SK-N-SH (cell line): Measurements from ENCODE around the gene JAKMIP1. TPM values are rescaled to one million over a fixed set of nuclear protein-coding genes. Genes with fewer than 3 reads are reported as not detected.

Experiments used
- CTCF ChIA-PET: fragments of 300-600, 350-600 bp; formaldehyde crosslinking; extraction: SDS; loops from one replicate; lab custom pipeline; 2021; lab: Yijun Ruan, JAX
- POLR2A ChIA-PET: fragments of 350-600 bp; sonication (Branson Sonifier 250); formaldehyde crosslinking; extraction: SDS; loops from one replicate; lab custom pipeline; 2020; ENCODE audit warnings: antibody characterized with exemption, inconsistent platforms; lab: Yijun Ruan, JAX
- DNase-seq: peaks from one replicate; pipeline ENCODE4 v3.0.0; 2012
- H2AFZ ChIP-seq: fragments of 200-600 bp; sonication (generic); 2 replicates; pipeline ENCODE4 v1.8.1; 2016; ENCODE audit warnings: antibody characterized with exemption, mild to moderate bottlenecking, low read depth
- H3F3A ChIP-seq: fragments of 200-600 bp; sonication (generic); replicated peaks from 2 replicates; pipeline ENCODE3; 2016; ENCODE audit warnings: antibody characterized with exemption, mild to moderate bottlenecking; ENCODE audit not compliant: insufficient read depth
- H3K27ac ChIP-seq, 2 experiments: fragments of 200-500 bp in 1 of 2; fragments of 200-600 bp in 1 of 2; sonication (Bioruptor generic) in 1 of 2; sonication (generic), shearing (Covaris generic) in 1 of 2; 2 replicates each; pipeline versions ENCODE4 v1.5.1 to v1.6.1; 2014 to 2016; ENCODE audit warnings: low read depth in 2 of 2, inconsistent platforms in 1 of 2, low read length in 1 of 2, mild to moderate bottlenecking in 1 of 2, mixed read lengths in 1 of 2
- H3K27me3 ChIP-seq: fragments of 200-600 bp; sonication (generic), shearing (Covaris generic); 2 replicates; pipeline ENCODE4 v1.6.1; 2016; ENCODE audit warnings: mixed run types; ENCODE audit not compliant: insufficient read depth
- H3K36me3 ChIP-seq, 2 experiments: fragments of 200-500 bp in 1 of 2; fragments of 200-600 bp in 1 of 2; sonication (Bioruptor generic) in 1 of 2; sonication (generic) in 1 of 2; replicated peaks in 1 of 2; 2 replicates each; pipeline versions ENCODE3 to v1.5.1; 2014 to 2016; ENCODE audit warnings: low read length in 1 of 2, mild to moderate bottlenecking in 1 of 2; ENCODE audit not compliant: insufficient read depth in 2 of 2, control insufficient read depth in 1 of 2
- H3K4me1 ChIP-seq, 2 experiments: fragments of 200-500 bp in 1 of 2; fragments of 200-600 bp in 1 of 2; sonication (Bioruptor generic) in 1 of 2; sonication (generic), shearing (Covaris generic) in 1 of 2; 2 replicates each; pipeline versions ENCODE4 v1.5.1 to v1.6.1; 2014 to 2016; ENCODE audit warnings: low read depth in 1 of 2, low read length in 1 of 2, mixed run types in 1 of 2; ENCODE audit not compliant: insufficient read depth in 2 of 2, control insufficient read depth in 1 of 2
- H3K4me2 ChIP-seq: fragments of 200-600 bp; sonication (generic), shearing (Covaris generic); 2 replicates; pipeline ENCODE4 v1.6.1; 2017; ENCODE audit warnings: mixed run types
- H3K4me3 ChIP-seq, 2 experiments: fragments of 200-500 bp in 1 of 2; fragments of 200-600 bp in 1 of 2; sonication (Bioruptor generic) in 1 of 2; sonication (generic), shearing (Covaris generic) in 1 of 2; 2 replicates each; pipeline versions ENCODE4 v1.5.1 to v1.8.1; 2014 to 2016; ENCODE audit warnings: low read depth in 2 of 2, inconsistent platforms in 1 of 2, low read length in 1 of 2, mild to moderate bottlenecking in 1 of 2, mixed read lengths in 1 of 2, moderate library complexity in 1 of 2
- H3K79me2 ChIP-seq: fragments of 200-600 bp; sonication (generic); 2 replicates; pipeline ENCODE4 v1.8.1; 2017; ENCODE audit warnings: mild to moderate bottlenecking; ENCODE audit not compliant: insufficient read depth
- H3K9ac ChIP-seq: fragments of 200-600 bp; sonication (generic); 2 replicates; pipeline ENCODE4 v1.6.1; 2017; ENCODE audit warnings: mixed run types
- H3K9me2 ChIP-seq: fragments of 200-600 bp; sonication (generic); 2 replicates; pipeline ENCODE4 v1.6.1; 2017; ENCODE audit warnings: mixed run types
- H3K9me3 ChIP-seq: fragments of 200-600 bp; sonication (generic); 2 replicates; pipeline ENCODE4 v1.6.1; 2017; ENCODE audit warnings: mixed run types, mild to moderate bottlenecking, moderate library complexity
- H4K20me1 ChIP-seq: fragments of 200-600 bp; sonication (generic); 2 replicates; pipeline ENCODE4 v1.6.1; 2017; ENCODE audit warnings: mild to moderate bottlenecking, mixed run types; ENCODE audit not compliant: insufficient read depth
- CHD2 ChIP-seq: fragments of 150-350 bp; IDR thresholded peaks from 2 replicates; pipeline ENCODE4 v1.6.1; 2018; ENCODE audit warnings: low read length; ENCODE audit not compliant: partially characterized antibody
- ELF1 ChIP-seq: IDR thresholded peaks from 2 replicates; pipeline ENCODE4 v1.4.0; 2012
- FOSL2 ChIP-seq: IDR thresholded peaks from 2 replicates; pipeline ENCODE4 v1.4.0; 2012; ENCODE audit warnings: low read depth, mild to moderate bottlenecking, moderate library complexity, borderline replicate concordance
- FOXM1 ChIP-seq: IDR thresholded peaks from 2 replicates; pipeline ENCODE4 v1.4.0; 2012; ENCODE audit warnings: low read depth, mild to moderate bottlenecking
- GABPA ChIP-seq: IDR thresholded peaks from 2 replicates; pipeline ENCODE4 v1.4.0; 2012; ENCODE audit warnings: low read depth, mild to moderate bottlenecking
- MEF2A ChIP-seq: IDR thresholded peaks from 2 replicates; pipeline ENCODE4 v1.4.0; 2012; ENCODE audit warnings: low read depth, borderline replicate concordance
- NRF1 ChIP-seq: IDR thresholded peaks from 2 replicates; pipeline ENCODE4 v1.6.1; 2012; ENCODE audit warnings: low read depth, mild to moderate bottlenecking, low read length
- RAD21 ChIP-seq: IDR thresholded peaks from 2 replicates; pipeline ENCODE4 v1.6.1; 2012; ENCODE audit warnings: mild to moderate bottlenecking, low read length
- RFX5 ChIP-seq: IDR thresholded peaks from 2 replicates; pipeline ENCODE4 v1.6.1; 2012; ENCODE audit warnings: mild to moderate bottlenecking, improper control_type of control experiment, low read length
- RXRA ChIP-seq: IDR thresholded peaks from 2 replicates; pipeline ENCODE4 v1.4.0; 2012; ENCODE audit warnings: low read depth, mild to moderate bottlenecking, borderline replicate concordance
- SIN3A ChIP-seq: IDR thresholded peaks from 2 replicates; pipeline ENCODE4 v1.6.1; 2012; ENCODE audit warnings: low read depth, mild to moderate bottlenecking, low read length, moderate library complexity, borderline replicate concordance
- SMC3 ChIP-seq: IDR thresholded peaks from 2 replicates; pipeline ENCODE4 v1.6.1; 2012; ENCODE audit warnings: low read depth, low read length, improper control_type of control experiment
- YY1 ChIP-seq: IDR thresholded peaks from 2 replicates; pipeline ENCODE4 v1.4.0; 2012; ENCODE audit warnings: low read depth, mild to moderate bottlenecking
- WGBS: methylation state at CpG from one replicate; pipeline ENCODE4 v1.1.6; 2017; ENCODE audit warnings: low lambda C conversion rate; 5-methylcytosine and 5-hydroxymethylcytosine counted together
- polyA plus RNA-seq, 3 experiments: library from polyadenylated mRNA; depleted of rRNA; stranded (reverse); fragments of >200 nt; gene quantifications; 2 replicates each; pipeline ENCODE4 v1.2.3, GENCODE V29; 2012
- TF ChIP-seq, protein P1 (sequence below): IDR thresholded peaks from 2 replicates; pipeline ENCODE4 v1.4.0; 2012; ENCODE audit warnings: low read depth
- TF ChIP-seq, protein P2 (sequence below): IDR thresholded peaks from 2 replicates; pipeline ENCODE4 v1.6.1; 2012; ENCODE audit warnings: mild to moderate bottlenecking, low read depth, low read length, moderate library complexity
- TF ChIP-seq, protein P3 (sequence below): fragments of 200-600 bp; sonication (generic); IDR thresholded peaks from 2 replicates; pipeline ENCODE4 v1.6.1; 2017; ENCODE audit warnings: antibody characterized with exemption, mild to moderate bottlenecking, moderate library complexity

Gene JAKMIP1
- polyA plus RNA-seq, 1 of the 3 experiments (the other 2 are of a cell fraction), result 0.54 TPM

DNA sequence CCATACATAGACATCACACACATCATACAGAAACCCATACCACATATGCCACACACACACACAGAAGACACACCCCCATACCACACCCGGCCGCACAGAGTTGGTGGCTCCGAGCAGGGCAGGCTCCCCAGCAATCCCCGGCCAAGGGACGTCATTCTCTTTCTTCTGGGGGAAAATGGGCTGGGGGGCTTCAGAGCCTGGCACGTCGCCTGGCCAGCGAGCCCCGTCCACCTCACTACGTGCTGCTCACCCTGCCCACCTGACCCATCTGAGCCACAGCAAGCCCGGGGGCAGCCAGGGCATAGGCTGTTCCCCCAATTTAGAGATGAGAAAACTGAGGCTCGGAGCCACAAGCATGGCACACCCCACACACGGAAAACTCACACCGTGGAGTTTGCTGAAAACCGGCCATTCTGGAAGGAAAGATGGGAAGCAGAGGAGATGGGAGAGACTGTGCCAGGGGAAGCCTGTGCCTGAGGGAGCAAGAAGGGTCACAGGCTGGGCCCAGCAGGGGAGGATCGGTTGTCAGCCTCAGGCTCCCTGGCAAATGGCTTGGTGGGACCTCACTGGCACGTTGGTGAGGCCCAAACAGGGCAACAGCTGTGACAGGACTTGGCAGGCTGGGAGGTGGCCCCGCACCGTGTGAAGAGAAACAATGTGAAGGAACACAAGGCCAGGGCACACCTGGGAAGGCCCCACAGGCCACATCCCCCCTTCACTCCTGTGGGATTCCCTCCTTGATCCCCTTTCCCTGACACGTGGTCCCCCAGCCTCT is 73.2 kb downstream of the JAKMIP1 start:
- H3K27me3 ChIP-seq, result no peaks in the 10 kb centered on the region
- no peaks in the 10 kb centered on the region; a peak in 1 of 4 replicates for H3K4me1 ChIP-seq
- CTCF ChIA-PET, result no interaction called here
- no peak overlapping the region for H3K27ac ChIP-seq
- POLR2A ChIA-PET, result no interaction called here
- no peaks in the 10 kb centered on the region for H3K36me3 ChIP-seq
- no peak overlapping the region for H3K9ac ChIP-seq
- no peak overlapping the region for H3K4me2 ChIP-seq
- DNase-seq, result no peak
- H3K9me3 ChIP-seq, result no peaks in the 10 kb centered on the region
- H3K9me2 ChIP-seq, result no peaks in the 10 kb centered on the region
- no peaks in the 10 kb centered on the region for H4K20me1 ChIP-seq
- H2AFZ ChIP-seq, result no peak overlapping the region
- TF ChIP-seq, protein P1, sequence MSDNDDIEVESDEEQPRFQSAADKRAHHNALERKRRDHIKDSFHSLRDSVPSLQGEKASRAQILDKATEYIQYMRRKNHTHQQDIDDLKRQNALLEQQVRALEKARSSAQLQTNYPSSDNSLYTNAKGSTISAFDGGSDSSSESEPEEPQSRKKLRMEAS, result no peak
- TF ChIP-seq, protein P2, sequence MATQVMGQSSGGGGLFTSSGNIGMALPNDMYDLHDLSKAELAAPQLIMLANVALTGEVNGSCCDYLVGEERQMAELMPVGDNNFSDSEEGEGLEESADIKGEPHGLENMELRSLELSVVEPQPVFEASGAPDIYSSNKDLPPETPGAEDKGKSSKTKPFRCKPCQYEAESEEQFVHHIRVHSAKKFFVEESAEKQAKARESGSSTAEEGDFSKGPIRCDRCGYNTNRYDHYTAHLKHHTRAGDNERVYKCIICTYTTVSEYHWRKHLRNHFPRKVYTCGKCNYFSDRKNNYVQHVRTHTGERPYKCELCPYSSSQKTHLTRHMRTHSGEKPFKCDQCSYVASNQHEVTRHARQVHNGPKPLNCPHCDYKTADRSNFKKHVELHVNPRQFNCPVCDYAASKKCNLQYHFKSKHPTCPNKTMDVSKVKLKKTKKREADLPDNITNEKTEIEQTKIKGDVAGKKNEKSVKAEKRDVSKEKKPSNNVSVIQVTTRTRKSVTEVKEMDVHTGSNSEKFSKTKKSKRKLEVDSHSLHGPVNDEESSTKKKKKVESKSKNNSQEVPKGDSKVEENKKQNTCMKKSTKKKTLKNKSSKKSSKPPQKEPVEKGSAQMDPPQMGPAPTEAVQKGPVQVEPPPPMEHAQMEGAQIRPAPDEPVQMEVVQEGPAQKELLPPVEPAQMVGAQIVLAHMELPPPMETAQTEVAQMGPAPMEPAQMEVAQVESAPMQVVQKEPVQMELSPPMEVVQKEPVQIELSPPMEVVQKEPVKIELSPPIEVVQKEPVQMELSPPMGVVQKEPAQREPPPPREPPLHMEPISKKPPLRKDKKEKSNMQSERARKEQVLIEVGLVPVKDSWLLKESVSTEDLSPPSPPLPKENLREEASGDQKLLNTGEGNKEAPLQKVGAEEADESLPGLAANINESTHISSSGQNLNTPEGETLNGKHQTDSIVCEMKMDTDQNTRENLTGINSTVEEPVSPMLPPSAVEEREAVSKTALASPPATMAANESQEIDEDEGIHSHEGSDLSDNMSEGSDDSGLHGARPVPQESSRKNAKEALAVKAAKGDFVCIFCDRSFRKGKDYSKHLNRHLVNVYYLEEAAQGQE, result no peak
- TF ChIP-seq, protein P3, sequence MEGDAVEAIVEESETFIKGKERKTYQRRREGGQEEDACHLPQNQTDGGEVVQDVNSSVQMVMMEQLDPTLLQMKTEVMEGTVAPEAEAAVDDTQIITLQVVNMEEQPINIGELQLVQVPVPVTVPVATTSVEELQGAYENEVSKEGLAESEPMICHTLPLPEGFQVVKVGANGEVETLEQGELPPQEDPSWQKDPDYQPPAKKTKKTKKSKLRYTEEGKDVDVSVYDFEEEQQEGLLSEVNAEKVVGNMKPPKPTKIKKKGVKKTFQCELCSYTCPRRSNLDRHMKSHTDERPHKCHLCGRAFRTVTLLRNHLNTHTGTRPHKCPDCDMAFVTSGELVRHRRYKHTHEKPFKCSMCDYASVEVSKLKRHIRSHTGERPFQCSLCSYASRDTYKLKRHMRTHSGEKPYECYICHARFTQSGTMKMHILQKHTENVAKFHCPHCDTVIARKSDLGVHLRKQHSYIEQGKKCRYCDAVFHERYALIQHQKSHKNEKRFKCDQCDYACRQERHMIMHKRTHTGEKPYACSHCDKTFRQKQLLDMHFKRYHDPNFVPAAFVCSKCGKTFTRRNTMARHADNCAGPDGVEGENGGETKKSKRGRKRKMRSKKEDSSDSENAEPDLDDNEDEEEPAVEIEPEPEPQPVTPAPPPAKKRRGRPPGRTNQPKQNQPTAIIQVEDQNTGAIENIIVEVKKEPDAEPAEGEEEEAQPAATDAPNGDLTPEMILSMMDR, result no peak
- peaks cover 4% of the 10 kb centered on the region for H3F3A ChIP-seq
- no peaks in the 10 kb centered on the region for H3K79me2 ChIP-seq
- H3K4me3 ChIP-seq, result no peak overlapping the region
- 77% methylated on average over 14 of the region's 20 CpGs for WGBS

DNA sequence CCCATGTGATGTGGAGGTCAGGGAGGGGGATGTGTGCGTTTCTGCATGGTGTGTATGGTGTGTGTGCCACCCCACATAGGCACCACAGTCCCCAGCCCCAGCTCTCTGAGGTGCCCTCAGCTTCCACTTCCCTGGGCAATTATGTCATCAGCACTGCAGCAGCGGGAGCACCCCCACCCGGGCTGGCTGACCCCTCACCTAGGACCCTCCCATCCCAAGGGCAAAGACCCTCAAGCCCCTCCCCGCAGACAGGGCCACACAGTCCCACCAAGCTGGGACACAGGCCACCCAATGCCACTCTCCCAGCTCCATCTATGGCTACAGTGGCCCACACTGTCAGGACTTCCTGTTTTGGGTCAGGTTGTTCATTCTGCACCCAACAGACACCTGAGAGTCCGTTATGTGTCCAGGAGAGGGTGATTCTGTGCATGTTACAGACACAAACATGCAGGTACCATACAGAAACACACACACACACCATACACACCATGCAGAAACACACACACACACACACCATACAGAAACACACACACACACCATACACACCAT is 75.2 kb downstream of the JAKMIP1 start:
- 13% methylated on average over 1 of the region's 5 CpGs for WGBS
- CTCF ChIA-PET, result interaction anchor here (1.9 kb wide), 1 partner anchor 125 kb away, joined by 5 read pairs; no protein-coding TSS in a partner anchor
- H3K79me2 ChIP-seq, result no peaks in the 10 kb centered on the region
- H3K4me3 ChIP-seq, result no peak overlapping the region
- no peak overlapping the region for H3K4me2 ChIP-seq
- H3K9me3 ChIP-seq, result no peaks in the 10 kb centered on the region
- POLR2A ChIA-PET, result no interaction called here
- H3K36me3 ChIP-seq, result no peaks in the 10 kb centered on the region
- H2AFZ ChIP-seq, result no peak overlapping the region
- TF ChIP-seq GABPA, result no peak
- no peak for TF ChIP-seq SIN3A
- TF ChIP-seq RFX5, result no peak
- TF ChIP-seq NRF1, result no peak
- no peak for TF ChIP-seq YY1
- no peak for TF ChIP-seq MEF2A
- TF ChIP-seq CHD2, result no peak
- TF ChIP-seq SMC3, result no peak
- TF ChIP-seq, protein P1, result no peak
- TF ChIP-seq FOXM1, result no peak
- TF ChIP-seq RXRA, result no peak
- no peak for TF ChIP-seq ELF1
- no peak for TF ChIP-seq FOSL2
- no peak for TF ChIP-seq RAD21
- H3F3A ChIP-seq, result peaks cover 4% of the 10 kb centered on the region
- H3K9ac ChIP-seq, result no peak overlapping the region
- H4K20me1 ChIP-seq, result no peaks in the 10 kb centered on the region
- DNase-seq, result no peak
- H3K27me3 ChIP-seq, result no peaks in the 10 kb centered on the region
- H3K4me1 ChIP-seq, result no peaks in the 10 kb centered on the region; a peak in 1 of 4 replicates
- H3K27ac ChIP-seq, result no peak overlapping the region
- H3K9me2 ChIP-seq, result no peaks in the 10 kb centered on the region
